NB4 (cell line): ENCODE measurements around the gene PSMD3.

ENCODE experiments used
- MYC ChIP-seq: IDR thresholded peaks from 2 replicates; pipeline ENCODE4 v1.6.1; 2011; ENCODE audit warnings: low read depth, low read length
- TF ChIP-seq, protein P1 (sequence below): IDR thresholded peaks from one replicate; pipeline ENCODE4 v1.5.1; 2012; ENCODE audit warnings: low read depth, low read length

DNA sequence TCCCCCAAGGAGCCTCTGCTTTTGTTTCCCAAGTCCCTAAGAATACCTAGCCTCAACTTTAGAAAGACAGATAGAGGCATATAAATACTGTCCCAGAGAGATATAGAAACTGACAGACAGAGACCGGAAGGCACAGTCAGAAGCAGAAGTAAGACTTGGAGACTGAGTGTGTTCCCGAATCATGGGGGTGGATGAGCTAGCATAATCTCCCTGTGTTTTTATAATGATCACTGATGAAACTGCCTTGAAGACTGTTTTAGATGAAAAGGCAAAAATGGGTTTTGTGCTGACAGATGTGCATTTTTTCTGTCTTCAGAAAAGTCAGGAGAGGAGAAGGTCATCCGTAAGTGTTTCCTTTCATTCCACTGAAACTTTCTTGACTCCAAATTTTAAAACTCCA is 8.3 kb upstream of the PSMD3 start:
- TF ChIP-seq MYC = no peak
- TF ChIP-seq, protein P1, sequence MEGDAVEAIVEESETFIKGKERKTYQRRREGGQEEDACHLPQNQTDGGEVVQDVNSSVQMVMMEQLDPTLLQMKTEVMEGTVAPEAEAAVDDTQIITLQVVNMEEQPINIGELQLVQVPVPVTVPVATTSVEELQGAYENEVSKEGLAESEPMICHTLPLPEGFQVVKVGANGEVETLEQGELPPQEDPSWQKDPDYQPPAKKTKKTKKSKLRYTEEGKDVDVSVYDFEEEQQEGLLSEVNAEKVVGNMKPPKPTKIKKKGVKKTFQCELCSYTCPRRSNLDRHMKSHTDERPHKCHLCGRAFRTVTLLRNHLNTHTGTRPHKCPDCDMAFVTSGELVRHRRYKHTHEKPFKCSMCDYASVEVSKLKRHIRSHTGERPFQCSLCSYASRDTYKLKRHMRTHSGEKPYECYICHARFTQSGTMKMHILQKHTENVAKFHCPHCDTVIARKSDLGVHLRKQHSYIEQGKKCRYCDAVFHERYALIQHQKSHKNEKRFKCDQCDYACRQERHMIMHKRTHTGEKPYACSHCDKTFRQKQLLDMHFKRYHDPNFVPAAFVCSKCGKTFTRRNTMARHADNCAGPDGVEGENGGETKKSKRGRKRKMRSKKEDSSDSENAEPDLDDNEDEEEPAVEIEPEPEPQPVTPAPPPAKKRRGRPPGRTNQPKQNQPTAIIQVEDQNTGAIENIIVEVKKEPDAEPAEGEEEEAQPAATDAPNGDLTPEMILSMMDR = no peak
